BJ (cell line): Measurements from ENCODE around the gene DIP2C. TPM values are rescaled to one million over a fixed set of nuclear protein-coding genes. Genes with fewer than 3 reads are reported as not detected.
"Not testable (repeated sequence)": the region's sequence is repeated elsewhere in the genome, so short reads cannot be mapped to it uniquely, and the experiment has no call there.

Source experiments
- CTCF ChIA-PET: fragments of 350-600 bp; formaldehyde crosslinking; extraction: SDS; loops from one replicate; lab custom pipeline; 2021; ENCODE audit warnings: antibody characterized with exemption, inconsistent platforms; lab: Yijun Ruan, JAX
- POLR2A ChIA-PET: fragments of 300-600 bp; sonication (Branson Sonifier 250); formaldehyde crosslinking; extraction: SDS; loops from one replicate; lab custom pipeline; 2021; ENCODE audit warnings: antibody characterized with exemption; lab: Charles Lee
- DNase-seq: peaks from one replicate; pipeline ENCODE4 v3.0.0-alpha.2; 2011; ENCODE audit warnings: low read depth
- H3K27me3 ChIP-seq: 2 replicates; pipeline ENCODE4 v1.6.0; 2011; ENCODE audit warnings: low read length; ENCODE audit not compliant: control insufficient read depth, insufficient read depth
- H3K36me3 ChIP-seq: 2 replicates; pipeline ENCODE4 v1.5.1; 2011; ENCODE audit warnings: low read length; ENCODE audit not compliant: control insufficient read depth, insufficient read depth
- H3K4me3 ChIP-seq: 2 replicates; pipeline ENCODE4 v1.5.1; 2011; ENCODE audit warnings: low read depth, mild to moderate bottlenecking, control low read depth, low read length
- polyA plus RNA-seq: library from polyadenylated mRNA; depleted of rRNA; stranded (reverse); fragments of >200 nt; gene quantifications from 2 replicates; pipeline ENCODE4 v1.2.3, GENCODE V29; 2011
- TF ChIP-seq, protein P1 (sequence below): IDR thresholded peaks from 2 replicates; pipeline ENCODE4 v1.5.1; 2011; ENCODE audit warnings: low read depth, mild to moderate bottlenecking, control low read depth, inconsistent platforms, low read length, moderate library complexity; ENCODE audit not compliant: insufficient read depth

The DIP2C gene
- polyA plus RNA-seq, 1 experiment = 9.3 TPM

DNA sequence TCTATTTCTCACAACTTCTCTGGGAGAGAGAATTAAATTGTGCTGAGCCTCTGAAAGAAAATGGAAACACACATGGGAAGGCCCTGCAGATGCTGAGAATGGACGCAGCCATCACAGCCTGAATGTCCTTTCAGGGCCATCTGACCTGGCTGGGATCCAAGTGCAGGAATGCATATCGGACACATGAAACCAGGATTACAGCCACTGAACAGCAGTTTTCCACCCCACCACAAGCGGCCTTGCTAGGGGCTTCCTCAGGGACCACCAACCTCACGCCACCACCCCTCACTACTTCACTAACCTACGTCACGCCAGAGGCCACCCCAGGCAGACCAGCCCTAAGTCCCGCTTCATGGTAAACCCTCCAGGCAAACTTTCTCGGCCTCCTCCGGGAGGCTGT is 103.3 kb downstream of the DIP2C start:
- TF ChIP-seq, protein P1, sequence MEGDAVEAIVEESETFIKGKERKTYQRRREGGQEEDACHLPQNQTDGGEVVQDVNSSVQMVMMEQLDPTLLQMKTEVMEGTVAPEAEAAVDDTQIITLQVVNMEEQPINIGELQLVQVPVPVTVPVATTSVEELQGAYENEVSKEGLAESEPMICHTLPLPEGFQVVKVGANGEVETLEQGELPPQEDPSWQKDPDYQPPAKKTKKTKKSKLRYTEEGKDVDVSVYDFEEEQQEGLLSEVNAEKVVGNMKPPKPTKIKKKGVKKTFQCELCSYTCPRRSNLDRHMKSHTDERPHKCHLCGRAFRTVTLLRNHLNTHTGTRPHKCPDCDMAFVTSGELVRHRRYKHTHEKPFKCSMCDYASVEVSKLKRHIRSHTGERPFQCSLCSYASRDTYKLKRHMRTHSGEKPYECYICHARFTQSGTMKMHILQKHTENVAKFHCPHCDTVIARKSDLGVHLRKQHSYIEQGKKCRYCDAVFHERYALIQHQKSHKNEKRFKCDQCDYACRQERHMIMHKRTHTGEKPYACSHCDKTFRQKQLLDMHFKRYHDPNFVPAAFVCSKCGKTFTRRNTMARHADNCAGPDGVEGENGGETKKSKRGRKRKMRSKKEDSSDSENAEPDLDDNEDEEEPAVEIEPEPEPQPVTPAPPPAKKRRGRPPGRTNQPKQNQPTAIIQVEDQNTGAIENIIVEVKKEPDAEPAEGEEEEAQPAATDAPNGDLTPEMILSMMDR = no peak
- no peak for DNase-seq
- ChIA-PET CTCF (no interaction called here), POLR2A (no interaction called here)
- Histone ChIP-seq H3K27me3 (no peaks in the 10 kb centered on the region), H3K4me3 (no peak overlapping the region), H3K36me3 (no peaks in the 10 kb centered on the region; the same call in 1 of the 2 replicates)

DNA sequence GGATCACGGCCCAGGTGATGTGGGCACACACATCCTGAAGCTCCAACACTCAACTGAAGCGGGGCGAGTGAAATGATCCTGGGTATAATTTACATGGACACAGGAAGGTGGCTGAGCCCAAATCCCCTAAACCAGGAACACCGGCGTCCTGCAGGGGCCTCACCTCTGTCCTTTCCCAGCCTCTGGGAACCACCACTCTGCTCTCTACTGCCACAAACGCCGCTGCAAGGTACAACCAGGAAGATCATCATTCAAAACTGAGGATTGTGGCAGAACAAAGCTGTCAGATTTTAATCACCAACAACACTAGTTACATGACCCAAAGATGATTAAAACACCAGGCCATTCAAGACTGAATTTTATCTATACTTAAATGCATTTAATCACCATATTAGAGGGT is 104.0 kb downstream of the DIP2C start:
- Histone ChIP-seq H3K4me3 (no peak overlapping the region), H3K27me3 (no peaks in the 10 kb centered on the region), H3K36me3 (no peaks in the 10 kb centered on the region; the same call in 1 of the 2 replicates)
- TF ChIP-seq, protein P1 = no peak
- DNase-seq = no peak
- ChIA-PET POLR2A (no interaction called here), CTCF (no interaction called here)

DNA sequence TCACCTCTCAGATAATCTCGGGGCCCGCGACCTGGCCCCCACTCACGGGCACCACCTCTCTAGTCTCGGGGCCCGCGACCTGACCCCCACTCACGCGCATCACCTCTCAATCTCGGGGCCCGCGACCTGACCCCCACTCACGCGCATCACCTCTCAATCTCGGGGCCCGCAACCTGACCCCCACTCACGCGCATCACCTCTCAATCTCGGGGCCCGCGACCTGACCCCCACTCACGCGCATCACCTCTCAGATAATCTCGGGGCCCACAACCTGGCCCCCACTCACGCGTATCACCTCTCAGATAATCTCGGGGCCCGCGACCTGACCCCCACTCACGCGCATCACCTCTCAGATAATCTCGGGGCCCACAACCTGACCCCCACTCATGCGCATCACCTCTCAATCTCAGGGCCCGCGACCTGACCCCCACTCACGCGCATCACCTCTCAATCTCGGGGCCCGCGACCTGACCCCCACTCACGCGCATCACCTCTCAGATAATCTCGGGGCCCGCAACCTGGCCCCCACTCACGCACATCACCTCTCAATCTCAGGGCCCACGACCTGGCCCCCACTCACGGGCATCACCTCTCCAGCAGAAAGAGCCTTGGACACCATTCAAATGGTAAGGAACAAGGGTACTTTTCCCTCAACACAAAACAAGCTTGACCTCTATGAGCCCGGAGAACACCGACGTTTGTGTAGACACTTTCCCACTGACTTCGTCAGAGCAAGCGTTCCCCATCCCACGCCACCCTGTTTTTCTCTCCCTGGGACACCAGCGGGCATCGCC is 104.8 kb downstream of the DIP2C start:
- H3K36me3 ChIP-seq, H3K4me3 ChIP-seq, DNase-seq, H3K27me3 ChIP-seq, CTCF ChIA-PET: not testable (repeated sequence)
- POLR2A ChIA-PET = interaction anchor here (0.5 kb wide), 1 partner anchor 430 kb away, joined by 3 read pairs; no protein-coding TSS in a partner anchor

DNA sequence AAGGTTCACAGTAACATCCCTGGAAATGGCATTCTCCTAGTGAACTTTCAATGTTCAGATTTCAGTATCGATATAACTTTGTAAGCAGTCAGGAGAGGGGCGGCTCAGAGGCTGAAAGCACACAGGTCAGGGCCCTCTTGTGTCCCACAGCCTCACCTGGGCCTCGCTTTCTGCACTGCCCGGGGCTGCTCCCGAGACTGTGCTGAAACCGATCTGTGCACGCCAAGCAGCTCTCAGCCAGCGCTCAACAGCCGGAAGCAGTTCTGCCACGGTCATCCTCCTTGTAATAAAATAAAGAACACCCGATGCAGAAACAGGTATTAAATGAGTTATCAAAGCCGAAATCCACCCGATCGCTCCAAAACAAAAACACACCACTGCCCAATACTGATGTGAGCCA is 106.0 kb downstream of the DIP2C start:
- no peak for DNase-seq
- POLR2A ChIA-PET = no interaction called here
- TF ChIP-seq, protein P1 = no peak
- no peaks in the 10 kb centered on the region; the same call in 1 of the 2 replicates for H3K36me3 ChIP-seq
- H3K27me3 ChIP-seq = no peaks in the 10 kb centered on the region
- CTCF ChIA-PET = no interaction called here
- no peak overlapping the region for H3K4me3 ChIP-seq

DNA sequence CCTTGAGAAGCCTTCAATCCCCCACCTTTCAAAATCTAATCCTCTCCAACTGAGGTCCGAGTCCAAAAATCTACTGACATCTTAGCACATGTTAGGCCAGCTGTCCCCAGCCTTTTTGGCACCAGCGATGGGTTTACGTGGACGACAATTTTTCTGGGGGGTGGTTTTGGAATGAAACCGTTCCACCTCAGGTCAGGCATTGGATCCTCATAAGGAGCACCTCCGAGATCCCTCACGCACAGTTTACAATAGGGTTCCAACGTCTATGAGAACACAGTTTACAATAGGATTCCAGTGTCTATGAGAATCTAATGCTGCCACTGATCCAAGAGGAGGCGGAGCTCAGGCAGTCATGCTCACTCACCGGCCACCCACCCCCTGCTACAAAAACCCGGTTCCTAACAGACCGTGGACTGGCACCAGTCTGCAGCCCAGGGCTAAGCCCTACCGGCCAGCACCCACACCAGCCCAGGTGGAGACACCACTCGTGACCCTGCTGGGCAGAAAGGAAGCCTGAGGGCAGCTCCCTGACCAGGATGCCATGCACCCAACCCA is 107.6 kb downstream of the DIP2C start:
- no peaks in the 10 kb centered on the region for H3K27me3 ChIP-seq
- ChIA-PET POLR2A (no interaction called here), CTCF (interaction anchor here (0.6 kb wide), 1 partner anchor 73 kb away, joined by 3 read pairs; no protein-coding TSS in a partner anchor)
- DNase-seq = no peak
- no peak overlapping the region for H3K4me3 ChIP-seq
- TF ChIP-seq, protein P1 = no peak
- H3K36me3 ChIP-seq = no peaks in the 10 kb centered on the region
